Hypothalamus (tissue), 51 donors: ENCODE data around the gene CDK18.
"Not testable (repeated sequence)": the region's sequence is repeated elsewhere in the genome, so short reads cannot be mapped to it uniquely, and the experiment has no call there.

Experiments used
- DNase-seq, 51 donors: peaks; one replicate each; lab custom pipeline; 2025; lab: John Stamatoyannopoulos, UW

The CDK18 gene

DNA sequence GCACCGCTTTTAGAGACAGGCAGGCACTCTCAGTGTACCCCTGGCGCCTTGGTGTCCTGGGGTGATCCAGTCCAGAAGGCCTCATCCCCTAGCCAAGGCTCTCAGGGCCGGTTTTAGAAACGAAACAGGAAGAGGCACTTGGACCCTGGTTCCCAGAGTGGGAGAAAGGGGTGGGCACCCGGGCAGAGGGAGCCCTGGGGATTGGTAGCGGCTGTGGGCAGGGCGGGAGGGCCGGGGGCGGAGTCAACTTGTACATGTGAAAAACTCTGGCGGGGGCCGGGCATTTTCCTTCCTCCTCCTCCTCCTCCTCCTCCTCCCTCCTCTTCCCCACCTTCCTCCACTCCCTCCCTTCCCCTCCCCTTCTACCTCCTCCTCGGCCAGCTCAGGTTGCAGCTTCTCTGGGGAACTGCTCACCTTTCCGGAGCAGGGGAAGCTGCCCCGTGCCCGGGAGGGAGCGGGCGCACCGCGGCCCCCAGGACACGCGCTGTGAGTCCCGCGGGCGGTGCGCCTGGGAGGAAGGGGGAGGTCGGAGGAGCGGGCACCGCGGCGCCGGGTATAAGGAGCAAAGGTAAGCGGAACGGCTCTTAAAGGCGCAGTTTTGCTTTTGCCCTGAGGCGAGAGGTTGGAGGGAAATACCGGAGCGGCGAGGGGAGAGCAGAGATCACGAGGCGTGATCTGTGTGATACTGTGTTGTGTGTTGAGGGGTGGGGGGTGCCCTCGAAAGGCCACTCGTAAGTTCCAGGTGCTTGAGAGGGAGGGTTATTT, at the start of gene CDK18:
CDK18 (plus strand) TSS at position 359 of the 765 bp plus-strand sequence. CDS start 18,499 bp downstream, outside the sequence.
- DNase-seq: peak in 49 of 51 donors; percentile 18 to 96 (median 84)

DNA sequence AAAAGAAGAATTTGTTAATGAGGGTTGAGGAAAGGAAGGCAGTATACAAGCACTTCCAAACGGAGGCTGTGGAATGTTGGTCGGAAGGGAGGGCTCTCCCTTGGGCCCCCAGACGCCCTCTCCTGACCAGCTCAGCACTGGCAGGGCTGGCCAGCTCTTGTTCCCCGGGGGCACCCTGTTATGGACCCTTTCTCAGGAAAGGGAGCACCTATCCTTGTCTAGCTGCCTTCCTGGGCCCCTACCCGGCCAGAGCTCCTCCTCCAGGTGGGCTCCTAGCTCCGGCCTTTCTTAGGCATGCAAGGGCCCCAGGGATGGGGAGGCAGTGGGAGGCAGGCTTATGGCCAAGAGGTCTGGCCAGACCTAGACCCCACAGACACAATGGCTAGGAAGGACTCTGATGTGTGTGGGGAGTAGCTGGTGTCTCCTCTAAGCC, 49.5 kb upstream of the CDK18 start:
- DNase-seq: no peak

DNA sequence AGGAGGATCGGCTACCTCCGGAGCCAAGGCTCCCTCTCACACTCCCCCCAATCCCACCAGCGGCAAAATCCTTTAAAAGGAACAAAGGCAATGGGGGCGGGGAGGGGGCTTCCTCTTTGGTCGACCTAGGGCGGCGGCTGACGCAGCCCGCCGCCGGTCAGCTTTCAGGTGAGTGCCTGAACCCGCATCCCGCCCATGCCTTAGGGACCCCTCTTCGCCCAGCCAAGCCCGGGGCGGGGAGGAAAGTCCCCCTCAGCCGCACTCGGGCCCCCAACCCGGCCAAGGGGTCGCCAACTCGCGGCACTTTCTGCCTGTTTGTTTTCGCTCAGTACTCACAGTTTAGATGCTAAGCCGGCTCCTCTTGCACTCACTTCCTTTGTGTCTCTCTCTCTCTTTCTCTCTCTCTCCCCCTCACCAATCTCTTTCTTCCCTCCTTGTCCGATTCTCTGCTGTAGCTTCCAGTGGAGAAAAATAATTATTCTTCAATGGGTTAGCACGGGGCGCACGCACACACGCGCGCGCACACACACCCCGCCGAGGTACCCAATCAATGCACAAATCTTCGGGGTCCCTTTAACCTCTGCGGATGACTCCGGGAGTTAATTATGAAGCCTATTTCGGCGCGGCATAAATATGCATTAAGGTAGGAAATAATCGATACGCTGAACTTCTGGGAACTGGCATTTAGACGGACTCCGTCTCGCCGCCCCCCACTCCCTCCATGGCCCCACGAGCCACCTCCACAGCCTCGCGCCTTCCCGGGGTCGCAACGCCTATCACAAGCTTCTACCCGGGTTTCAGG, 48.7 kb upstream of the CDK18 start, which contains the start of gene BLACAT1:
BLACAT1 (minus strand) TSS at position 465 of the 802 bp plus-strand sequence.
- DNase-seq: no peak

DNA sequence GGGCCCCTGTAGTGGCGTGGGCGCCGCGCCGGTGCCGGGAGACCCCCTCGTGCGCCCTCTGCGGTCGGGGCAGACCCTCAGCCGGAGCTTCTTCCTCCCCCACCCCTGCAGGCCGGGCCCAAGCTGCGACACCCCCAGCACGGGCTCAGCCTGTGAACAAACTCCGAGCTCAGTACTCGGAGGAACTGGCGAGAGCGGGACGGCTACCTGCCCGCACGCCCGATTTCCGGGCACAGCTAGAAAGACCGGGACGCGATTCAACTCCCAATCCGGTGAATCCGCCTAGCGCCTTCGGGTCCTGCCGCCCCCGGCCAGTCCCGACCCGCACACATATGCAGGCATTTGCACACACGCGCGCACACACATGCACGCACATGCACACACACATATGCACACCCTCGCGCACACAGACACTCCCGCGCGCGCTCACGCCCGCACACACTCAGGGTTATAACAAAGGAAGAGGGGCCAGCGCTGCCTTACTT, 48.0 kb upstream of the CDK18 start:
- DNase-seq: no peak

DNA sequence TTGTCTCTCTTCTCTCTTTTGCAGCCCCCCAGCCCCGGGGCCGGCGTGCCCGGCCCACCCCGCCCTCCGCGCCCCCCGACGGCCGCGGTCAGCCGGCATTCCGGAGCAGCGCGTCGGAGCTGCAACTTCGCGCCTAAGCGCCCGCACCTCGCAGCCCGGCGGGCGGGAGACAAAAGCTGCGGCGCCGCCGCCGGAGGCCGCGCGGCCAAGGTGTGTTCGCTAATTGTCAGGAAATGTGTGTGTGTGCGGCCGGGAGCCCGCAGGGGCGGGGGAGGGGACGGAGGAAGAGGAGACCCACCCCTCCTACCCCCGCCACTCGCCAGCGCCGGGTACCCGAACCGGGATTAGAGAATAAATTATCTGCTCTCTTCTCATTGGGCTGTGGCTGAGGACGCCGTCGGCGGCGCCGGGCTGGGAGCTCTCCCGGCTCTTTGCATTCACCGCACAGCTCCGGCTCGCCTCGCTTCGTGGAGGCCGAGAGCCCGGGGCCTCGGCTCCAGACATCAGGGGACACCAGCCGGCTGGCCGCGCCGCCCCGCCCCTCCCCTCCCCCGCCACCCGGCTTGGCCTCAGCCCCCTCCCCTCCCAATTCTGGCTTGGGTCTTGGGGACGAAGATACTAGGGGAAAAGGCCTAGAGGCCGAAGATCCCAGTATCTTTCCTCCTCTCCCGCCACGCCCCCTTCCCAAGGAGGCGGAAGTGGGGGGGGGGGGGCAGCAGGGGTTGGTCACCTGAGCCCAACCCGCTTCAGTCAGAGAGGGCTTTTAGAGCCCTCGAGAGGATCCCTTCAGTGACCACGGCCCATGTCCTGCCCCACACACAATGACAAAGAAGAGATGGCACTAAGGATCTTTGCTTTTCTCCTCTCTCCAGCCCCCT, 47.4 kb upstream of the CDK18 start:
- peak in 2 of 51 donors; percentile 16 to 31 for DNase-seq

DNA sequence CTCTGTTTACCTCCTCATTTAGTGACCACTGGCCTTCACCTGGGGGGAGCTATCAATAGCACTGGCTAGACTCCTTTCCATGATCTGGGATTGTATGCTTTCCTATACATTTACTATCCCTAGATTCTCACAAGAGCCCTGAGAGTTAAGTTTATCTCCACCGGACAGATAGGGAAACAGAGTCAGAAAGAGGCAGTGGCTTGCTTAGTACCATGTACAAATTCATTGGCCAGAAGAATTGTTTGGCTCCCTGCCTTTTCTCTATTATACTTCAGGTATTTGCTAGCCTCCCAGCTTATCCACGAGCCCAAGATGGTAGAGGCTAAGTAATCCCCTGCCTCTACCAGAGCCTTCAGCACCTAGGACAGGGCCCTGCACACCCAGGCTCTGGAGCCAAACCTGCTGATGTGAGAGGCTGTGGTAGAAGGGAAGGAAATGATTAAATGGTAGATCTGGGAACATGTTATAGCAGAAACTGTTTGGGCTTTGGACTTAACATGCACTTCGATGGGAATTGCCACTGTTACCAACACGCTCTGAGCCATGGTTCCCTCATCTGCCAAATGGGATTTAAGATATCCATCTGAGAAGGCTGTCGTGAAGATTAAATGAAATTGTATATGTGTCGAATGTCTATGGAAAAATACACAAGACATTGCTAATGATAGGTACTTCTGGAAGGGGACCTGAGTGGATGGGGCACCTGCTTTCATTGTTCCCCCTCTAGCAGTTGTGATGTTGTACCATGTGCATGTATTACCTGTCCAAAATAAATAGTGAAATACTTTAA, 45.5 kb upstream of the CDK18 start:
- no peak for DNase-seq

DNA sequence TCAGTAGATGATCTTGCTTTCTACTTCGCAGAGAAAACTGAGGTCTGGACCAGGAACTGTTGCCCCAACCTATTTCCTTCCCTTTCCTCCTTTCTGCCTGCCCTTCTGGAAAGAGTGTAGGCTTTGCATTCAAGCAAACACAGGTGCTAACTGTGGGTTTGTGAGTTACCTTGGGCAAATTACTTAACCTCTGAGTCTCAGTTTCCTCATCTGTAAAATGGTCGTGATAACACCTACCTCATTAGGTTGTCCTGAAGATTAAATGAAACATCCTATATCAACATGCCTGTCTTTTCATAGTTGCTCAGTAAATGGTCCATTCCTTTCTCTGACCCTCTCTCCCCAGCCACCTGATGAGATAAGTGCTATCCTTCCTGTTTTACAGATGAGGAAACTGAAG, 39.1 kb upstream of the CDK18 start:
- no peak for DNase-seq

DNA sequence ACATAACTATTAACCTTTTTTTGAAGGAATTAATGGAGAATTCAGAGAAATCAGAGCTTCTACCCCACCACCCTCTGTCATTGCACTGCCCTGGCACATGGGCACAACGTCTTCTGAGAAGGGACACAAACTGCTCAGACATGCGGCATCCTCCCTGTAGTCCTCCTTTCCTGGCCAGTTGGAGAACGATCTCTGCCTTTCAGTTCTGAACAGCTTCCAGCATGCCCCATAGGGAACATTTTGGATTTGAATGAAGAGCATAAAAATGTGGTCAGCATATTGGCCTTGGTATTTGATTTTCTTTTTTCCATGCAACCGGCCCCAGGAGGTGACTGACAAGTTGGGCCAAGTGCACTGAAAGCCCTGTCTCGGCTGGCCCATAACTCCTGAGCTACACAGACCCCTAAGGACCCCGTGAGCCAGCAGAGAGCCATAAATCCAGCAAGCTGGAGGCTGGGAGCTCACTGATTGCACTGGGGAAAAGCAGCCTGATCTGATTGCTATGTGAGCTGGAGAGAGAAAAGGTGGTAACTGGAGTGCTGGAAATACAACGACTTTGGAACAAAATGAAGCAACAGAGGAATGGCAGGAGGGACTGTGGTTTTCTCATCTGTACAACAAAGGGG, 37.8 kb upstream of the CDK18 start:
- no peak for DNase-seq

DNA sequence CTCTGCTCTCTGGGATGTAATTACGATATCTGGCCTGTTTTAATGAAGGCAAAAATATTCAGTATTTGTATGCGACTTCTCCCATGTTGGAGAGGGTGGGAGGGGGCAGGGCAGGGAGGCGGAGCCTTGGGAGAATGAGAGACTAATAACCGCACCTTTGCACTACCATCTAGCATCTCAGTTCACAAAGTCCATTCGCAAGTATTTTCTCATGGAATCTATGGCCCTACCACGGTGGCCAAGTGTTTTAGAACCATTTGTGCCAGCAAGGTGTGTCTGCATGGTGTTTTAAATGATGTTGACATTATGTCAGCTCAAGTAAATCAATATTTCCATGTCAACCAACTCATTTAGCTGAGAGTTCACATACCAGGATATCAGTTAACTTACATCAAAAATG, 34.3 kb upstream of the CDK18 start:
- DNase-seq: no peak

DNA sequence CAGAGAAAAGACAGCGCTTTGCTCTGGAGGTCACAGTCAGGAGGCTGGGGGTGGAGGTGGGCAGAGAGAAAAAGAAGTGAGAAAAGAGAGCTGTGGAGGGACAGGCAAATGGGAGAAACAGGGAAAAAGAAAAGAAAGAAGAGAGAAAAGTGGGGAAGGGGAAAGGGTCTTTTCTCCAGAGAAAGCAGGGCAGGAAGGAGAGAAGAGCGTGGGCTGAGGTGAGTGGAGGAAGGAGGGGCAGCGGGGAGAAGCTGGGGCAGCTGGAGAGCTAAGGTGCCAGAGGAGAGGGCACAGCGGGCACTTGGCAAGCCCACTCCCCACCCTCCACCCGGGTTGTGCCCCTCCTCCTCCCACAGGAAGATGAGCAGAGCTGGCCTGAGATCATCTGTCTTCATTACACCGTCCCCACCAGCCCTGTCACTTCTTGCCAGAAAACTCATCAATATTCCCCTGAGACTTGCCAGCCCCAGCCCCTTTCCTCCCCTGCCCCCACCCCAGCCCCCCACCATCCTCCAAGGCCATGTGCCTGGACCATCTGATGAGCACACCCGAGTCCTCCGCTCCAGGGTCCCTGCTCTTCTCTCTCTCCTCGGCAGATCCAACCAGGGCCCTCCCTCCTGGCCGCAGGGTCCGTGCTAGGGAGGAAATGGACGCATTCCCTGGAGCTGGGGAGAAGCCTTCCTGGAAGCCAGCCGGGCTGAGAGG, 31.6 kb upstream of the CDK18 start:
- no peak for DNase-seq

DNA sequence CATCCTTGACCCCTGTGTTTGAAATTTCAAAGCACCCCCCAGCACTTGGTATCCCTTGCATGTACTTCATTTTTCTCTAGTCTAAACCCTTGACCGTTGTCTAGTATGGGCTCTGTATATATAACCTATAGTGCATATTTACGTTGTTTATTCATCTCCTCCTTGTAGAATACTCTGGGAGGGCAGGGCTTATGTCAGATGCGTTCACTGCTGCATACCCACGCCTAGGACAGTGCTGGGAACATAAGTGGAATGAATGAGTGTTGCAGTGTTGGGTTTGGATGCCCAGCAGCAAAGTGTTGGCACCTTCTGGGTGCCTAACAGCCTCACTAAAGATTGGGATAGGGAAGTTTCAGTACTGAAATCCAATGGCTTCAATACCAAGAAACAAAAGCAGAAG, 31.0 kb upstream of the CDK18 start:
- DNase-seq: no peak

DNA sequence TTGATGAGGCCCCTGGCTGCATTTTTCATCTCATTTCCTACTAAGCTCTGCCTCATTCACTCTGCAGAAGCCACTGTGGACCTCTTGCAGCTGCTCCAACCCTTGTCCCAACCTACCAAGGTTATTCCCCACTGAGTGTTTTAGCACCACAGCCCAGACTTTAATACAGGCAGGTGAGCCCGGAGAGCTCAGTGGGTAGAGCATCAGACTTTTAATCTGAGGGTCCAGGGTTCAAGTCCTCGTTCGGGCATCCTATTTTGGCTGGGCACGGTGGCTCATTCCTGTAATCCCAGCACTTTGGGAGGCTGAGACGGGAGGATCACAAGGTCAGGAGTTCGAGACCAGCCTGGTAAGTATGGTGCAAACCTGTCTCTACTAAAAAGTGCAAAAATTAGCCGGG, 30.5 kb upstream of the CDK18 start:
- no peak for DNase-seq

DNA sequence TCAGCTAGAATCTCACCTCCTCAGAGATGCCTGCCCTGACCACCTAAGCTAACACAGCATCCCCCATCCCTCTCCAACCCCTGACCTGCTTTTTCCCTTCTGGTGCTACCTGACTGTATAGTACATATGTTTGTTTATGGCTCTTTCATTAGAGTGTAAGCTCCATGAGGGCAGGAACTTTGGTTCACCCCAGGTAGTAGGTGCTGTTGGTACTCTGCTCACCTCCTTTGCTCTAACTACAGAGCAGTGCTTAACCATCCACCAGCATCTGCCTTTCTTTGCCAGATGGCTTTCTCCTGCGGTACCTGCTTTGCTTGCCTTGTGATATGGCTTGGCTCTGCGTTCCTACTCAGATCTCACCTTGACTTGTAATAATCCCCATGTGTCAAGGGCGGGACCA, 29.9 kb upstream of the CDK18 start:
- DNase-seq: no peak

DNA sequence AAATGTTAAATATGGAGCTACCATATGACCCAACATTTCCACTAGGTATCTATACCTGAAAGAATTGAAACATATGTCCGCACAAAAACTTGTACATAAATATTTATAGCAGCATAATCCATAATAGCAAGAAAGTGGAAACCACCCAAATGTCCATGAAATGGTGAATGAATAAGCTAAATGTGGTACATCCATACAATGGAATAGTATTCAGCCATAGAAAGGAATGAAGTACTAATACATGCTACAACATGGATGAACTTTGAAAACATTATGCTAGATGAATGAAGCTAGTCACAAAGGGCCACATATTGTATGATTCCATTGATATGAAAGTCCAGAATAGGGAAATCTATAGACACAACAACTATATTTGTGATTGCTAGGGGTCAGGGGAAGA, 28.6 kb upstream of the CDK18 start:
- no peak for DNase-seq

DNA sequence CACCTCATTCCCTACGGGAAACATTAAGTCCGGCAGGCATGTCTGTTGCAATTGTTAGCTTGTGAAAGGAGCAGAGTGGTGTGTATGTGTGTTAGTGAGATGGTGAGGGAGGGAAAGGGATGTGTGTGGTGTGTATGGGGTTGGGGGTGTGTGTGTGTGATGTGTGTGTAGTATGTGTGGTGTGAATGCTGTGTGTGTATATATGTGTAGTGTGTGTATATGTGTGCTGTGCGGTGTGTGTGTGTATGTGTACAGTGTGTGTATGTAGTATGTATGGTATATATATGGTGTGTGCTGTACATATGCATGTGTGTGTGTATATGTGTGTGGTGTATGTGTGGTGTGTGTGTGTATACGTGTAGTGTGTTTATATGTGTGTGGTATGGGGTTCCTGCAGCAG, 27.8 kb upstream of the CDK18 start:
- no peak for DNase-seq

DNA sequence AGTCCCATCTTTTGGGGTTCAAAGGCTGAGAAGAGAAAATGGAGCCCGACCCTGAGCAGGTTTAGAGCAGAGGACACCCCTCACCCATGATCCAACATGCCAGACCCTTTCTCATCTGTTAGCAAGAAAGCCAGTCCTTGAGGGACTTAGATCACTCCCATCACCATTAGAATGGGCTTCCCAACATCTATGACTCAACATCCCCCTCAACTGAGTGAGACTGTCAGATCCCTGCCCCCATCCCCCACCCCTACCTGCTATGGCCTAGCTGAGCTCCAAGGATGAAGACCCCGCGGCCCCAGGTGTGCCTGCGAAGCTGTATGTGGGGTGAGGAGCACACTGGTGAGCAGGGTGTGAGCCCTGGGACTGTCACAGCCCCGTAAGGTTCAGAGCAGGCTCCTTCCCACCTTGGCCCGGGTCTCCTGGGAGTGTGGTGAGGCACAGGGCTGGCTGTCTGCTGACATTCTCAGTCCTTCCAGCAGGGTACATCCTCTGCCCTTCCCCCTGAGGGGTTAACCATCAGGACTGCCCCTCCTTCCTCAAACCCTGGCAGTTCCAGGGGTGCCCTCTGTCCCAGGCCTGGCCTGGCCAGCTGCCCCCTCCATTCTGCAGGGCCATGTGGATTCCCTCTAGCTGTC, 27.2 kb upstream of the CDK18 start:
- no peak for DNase-seq

DNA sequence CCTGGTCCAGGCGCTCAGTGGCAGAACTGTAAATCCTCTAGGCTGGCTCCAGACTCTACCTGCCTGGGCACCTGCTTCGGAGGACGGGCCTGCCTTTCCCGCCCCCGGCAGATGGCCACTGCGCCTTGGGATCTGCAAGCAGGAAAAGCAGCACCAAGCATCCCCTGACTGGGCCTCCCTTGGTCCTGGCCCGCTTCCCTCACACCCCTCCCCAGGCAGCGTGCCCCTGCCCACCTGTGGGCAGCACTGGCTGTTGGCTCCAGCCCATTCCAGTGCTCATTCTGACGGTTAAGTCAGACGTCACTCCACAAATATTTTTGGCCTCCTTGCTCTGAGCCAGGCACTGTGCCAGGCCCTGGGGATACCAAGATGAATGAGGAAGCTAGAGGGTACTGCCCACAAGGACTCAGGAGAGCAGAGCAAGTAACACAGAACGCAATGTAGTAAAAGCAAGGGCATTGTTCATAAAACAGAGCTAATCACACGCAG, 26.7 kb upstream of the CDK18 start:
- peak in 7 of 51 donors; percentile 16 to 60 (median 33) for DNase-seq

DNA sequence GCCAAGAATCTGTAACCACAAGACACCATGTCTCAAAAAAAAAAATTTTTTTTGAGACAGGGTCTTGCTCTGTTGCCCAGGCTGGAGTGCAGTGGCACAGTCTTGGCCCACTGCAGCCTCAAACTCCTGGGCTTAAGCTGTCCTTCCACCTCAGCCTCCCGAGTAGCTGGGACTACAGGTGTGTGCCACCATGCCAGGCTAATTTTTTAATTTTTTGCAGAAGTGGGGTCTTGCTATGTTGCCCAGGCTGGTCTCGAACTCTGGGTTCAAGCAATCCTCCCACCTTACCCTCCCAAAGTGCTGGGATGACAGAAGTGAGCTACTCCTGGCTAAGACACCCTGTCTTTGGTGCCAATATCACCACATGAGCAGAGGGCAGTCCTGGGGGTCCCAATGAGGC, 25.5 kb upstream of the CDK18 start:
- not testable (repeated sequence) for DNase-seq
